ENCODE measurements around the gene KIF21B.

Gene KIF21B

GRCh38 chr1:201019321-201019977, 4.1 kb downstream of the KIF21B start:
- DNase-seq (ENCODE audit: low read depth), result no peak

GRCh38 chr1:201017828-201018163, 5.7 kb downstream of the KIF21B start:
- no peak for DNase-seq (ENCODE audit: low read depth)

GRCh38 chr1:201016943-201017827, 6.3 kb downstream of the KIF21B start:
- DNase-seq (ENCODE audit: low read depth), result no peak

- DNase-seq (ENCODE audit: low read depth), result no peak
Measured at GRCh38 chr1:201016211-201016651, 7.3 kb downstream of the KIF21B start.

- DNase-seq (ENCODE audit: low read depth), result no peak
Measured at GRCh38 chr1:201015551-201016091, 7.9 kb downstream of the KIF21B start.

- DNase-seq (ENCODE audit: low read depth), result no peak
Measured at GRCh38 chr1:201014816-201015200, 8.7 kb downstream of the KIF21B start.

- DNase-seq (ENCODE audit: low read depth), result no peak
Measured at GRCh38 chr1:201013991-201014815, 9.3 kb downstream of the KIF21B start.

- no peak for DNase-seq (ENCODE audit: low read depth)
Measured at GRCh38 chr1:201013031-201013485, 10.5 kb downstream of the KIF21B start.

GRCh38 chr1:201011616-201012015, 11.9 kb downstream of the KIF21B start:
- DNase-seq (ENCODE audit: low read depth), result no peak

GRCh38 chr1:201009962-201010645, 13.4 kb downstream of the KIF21B start:
- no peak for DNase-seq (ENCODE audit: low read depth)

GRCh38 chr1:201008666-201009360, 14.7 kb downstream of the KIF21B start:
- DNase-seq (ENCODE audit: low read depth), result no peak

GRCh38 chr1:201007481-201007880, 16.0 kb downstream of the KIF21B start:
- no peak for DNase-seq (ENCODE audit: low read depth)

GRCh38 chr1:201006450-201006849, 17.1 kb downstream of the KIF21B start:
- DNase-seq (ENCODE audit: low read depth), result no peak

GRCh38 chr1:201004732-201005131, 18.8 kb downstream of the KIF21B start:
- DNase-seq (ENCODE audit: low read depth), result no peak

- no peak for DNase-seq (ENCODE audit: low read depth)
Measured at GRCh38 chr1:201004154-201004553, 19.4 kb downstream of the KIF21B start.

- DNase-seq (ENCODE audit: low read depth), result no peak
Measured at GRCh38 chr1:201002510-201002909, 21.0 kb downstream of the KIF21B start.

- no peak for DNase-seq (ENCODE audit: low read depth)
Measured at GRCh38 chr1:201001962-201002361, 21.6 kb downstream of the KIF21B start.

- DNase-seq (ENCODE audit: low read depth), result no peak
Measured at GRCh38 chr1:201000391-201000790, 23.1 kb downstream of the KIF21B start.

GRCh38 chr1:200999667-201000066, 23.8 kb downstream of the KIF21B start:
- DNase-seq (ENCODE audit: low read depth), result no peak

GRCh38 chr1:200998323-200998722, 25.2 kb downstream of the KIF21B start:
- DNase-seq (ENCODE audit: low read depth), result no peak
